Measurements from ENCODE around the gene COL4A2. TPM values are rescaled to one million over a fixed set of nuclear protein-coding genes. Genes with fewer than 3 reads are reported as not detected.

Gene COL4A2
- total and polyA plus RNA-seq, 4 donors = 8.0 to 45.2 (median 40.3) TPM

- no peaks in the 10 kb centered on the region for H3K4me1 ChIP-seq (ENCODE audit: control insufficient read depth in 4 of 4, insufficient read depth in 4 of 4, low read length in 3 of 4)
- TF ChIP-seq NR2F2 (IDR thresholded peaks at IDR 0.05) (no peak), GABPA (IDR thresholded peaks at IDR 0.05 in 1 of 2, conservative IDR thresholded peaks at IDR 0.05 in 1 of 2) (no peak), HNF4A (conservative IDR thresholded peaks at IDR 0.05) (no peak), FOXA2 (IDR thresholded peaks at IDR 0.05) (no peak), EGR1 (IDR thresholded peaks at IDR 0.05; ENCODE audit: low read depth in 2 of 2) (no peak), ATF3 (IDR thresholded peaks at IDR 0.05) (no peak), FOXA1 (IDR thresholded peaks at IDR 0.05) (no peak), JUND (IDR thresholded peaks at IDR 0.05) (no peak), RXRA (IDR thresholded peaks at IDR 0.05) (no peak), TAF1 (conservative IDR thresholded peaks at IDR 0.05) (no peak), RAD21 (IDR thresholded peaks at IDR 0.05) (no peak)
- TF ChIP-seq, protein P1, sequence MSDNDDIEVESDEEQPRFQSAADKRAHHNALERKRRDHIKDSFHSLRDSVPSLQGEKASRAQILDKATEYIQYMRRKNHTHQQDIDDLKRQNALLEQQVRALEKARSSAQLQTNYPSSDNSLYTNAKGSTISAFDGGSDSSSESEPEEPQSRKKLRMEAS (IDR thresholded peaks at IDR 0.05) = no peak
- no peak overlapping the region for H3K4me3 ChIP-seq (ENCODE audit: low read depth in 1 of 3, low read length in 3 of 3)
- H3K9me3 ChIP-seq (ENCODE audit: control insufficient read depth in 4 of 4, low read length in 3 of 4) = no peaks in the 10 kb centered on the region
- H3K9ac ChIP-seq (ENCODE audit: low read depth in 1 of 2, low read length in 2 of 2) = no peak overlapping the region
- no peak overlapping the region for H3K27ac ChIP-seq (ENCODE audit: low read depth in 1 of 2, low read length in 2 of 2)
- DNase-seq (ENCODE audit: low spot score) = no peak
- 78% methylated on average over 12 of the region's 12 CpGs for WGBS
- no peaks in the 10 kb centered on the region for H3K27me3 ChIP-seq (ENCODE audit: control insufficient read depth in 4 of 4, insufficient read depth in 4 of 4, low read length in 3 of 4)
- H3K36me3 ChIP-seq (ENCODE audit: control insufficient read depth in 4 of 4, insufficient read depth in 3 of 4, low read depth in 1 of 4, low read length in 3 of 4) = peaks cover 0 to 2% (median 0%) of the 10 kb centered on the region in 4 donors
Observed at GRCh38 chr13:110333837-110334236, 26.8 kb downstream of the COL4A2 start.

- 85% methylated on average over 8 of the region's 8 CpGs for WGBS
- Histone ChIP-seq H3K27me3 (ENCODE audit: control insufficient read depth in 4 of 4, insufficient read depth in 4 of 4, low read length in 3 of 4) (no peaks in the 10 kb centered on the region), H3K4me3 (ENCODE audit: low read depth in 1 of 3, low read length in 3 of 3) (no peak overlapping the region), H3K27ac (ENCODE audit: low read depth in 1 of 2, low read length in 2 of 2) (no peak overlapping the region), H3K9me3 (ENCODE audit: control insufficient read depth in 4 of 4, low read length in 3 of 4) (no peaks in the 10 kb centered on the region), H3K9ac (ENCODE audit: low read depth in 1 of 2, low read length in 2 of 2) (no peak overlapping the region), H3K36me3 (ENCODE audit: control insufficient read depth in 4 of 4, insufficient read depth in 3 of 4, low read depth in 1 of 4, low read length in 3 of 4) (peaks cover 0 to 2% (median 0%) of the 10 kb centered on the region in 4 donors), H3K4me1 (ENCODE audit: control insufficient read depth in 4 of 4, insufficient read depth in 4 of 4, low read length in 3 of 4) (no peaks in the 10 kb centered on the region)
- TF ChIP-seq RAD21 (IDR thresholded peaks at IDR 0.05) (no peak), SP1 (IDR thresholded peaks at IDR 0.05) (no peak), HNF4A (conservative IDR thresholded peaks at IDR 0.05) (no peak), JUND (IDR thresholded peaks at IDR 0.05) (no peak), GABPA (IDR thresholded peaks at IDR 0.05 in 1 of 2, conservative IDR thresholded peaks at IDR 0.05 in 1 of 2) (no peak), FOXA2 (IDR thresholded peaks at IDR 0.05) (no peak), HNF4G (IDR thresholded peaks at IDR 0.05) (no peak), YY1 (IDR thresholded peaks at IDR 0.05) (no peak), ATF3 (IDR thresholded peaks at IDR 0.05) (no peak), TAF1 (conservative IDR thresholded peaks at IDR 0.05) (no peak), RXRA (IDR thresholded peaks at IDR 0.05) (no peak), ZBTB33 (IDR thresholded peaks at IDR 0.05) (no peak), EGR1 (IDR thresholded peaks at IDR 0.05; ENCODE audit: low read depth in 2 of 2) (no peak), NR2F2 (IDR thresholded peaks at IDR 0.05) (no peak), FOXA1 (IDR thresholded peaks at IDR 0.05) (no peak)
- TF ChIP-seq, protein P2, sequence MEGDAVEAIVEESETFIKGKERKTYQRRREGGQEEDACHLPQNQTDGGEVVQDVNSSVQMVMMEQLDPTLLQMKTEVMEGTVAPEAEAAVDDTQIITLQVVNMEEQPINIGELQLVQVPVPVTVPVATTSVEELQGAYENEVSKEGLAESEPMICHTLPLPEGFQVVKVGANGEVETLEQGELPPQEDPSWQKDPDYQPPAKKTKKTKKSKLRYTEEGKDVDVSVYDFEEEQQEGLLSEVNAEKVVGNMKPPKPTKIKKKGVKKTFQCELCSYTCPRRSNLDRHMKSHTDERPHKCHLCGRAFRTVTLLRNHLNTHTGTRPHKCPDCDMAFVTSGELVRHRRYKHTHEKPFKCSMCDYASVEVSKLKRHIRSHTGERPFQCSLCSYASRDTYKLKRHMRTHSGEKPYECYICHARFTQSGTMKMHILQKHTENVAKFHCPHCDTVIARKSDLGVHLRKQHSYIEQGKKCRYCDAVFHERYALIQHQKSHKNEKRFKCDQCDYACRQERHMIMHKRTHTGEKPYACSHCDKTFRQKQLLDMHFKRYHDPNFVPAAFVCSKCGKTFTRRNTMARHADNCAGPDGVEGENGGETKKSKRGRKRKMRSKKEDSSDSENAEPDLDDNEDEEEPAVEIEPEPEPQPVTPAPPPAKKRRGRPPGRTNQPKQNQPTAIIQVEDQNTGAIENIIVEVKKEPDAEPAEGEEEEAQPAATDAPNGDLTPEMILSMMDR (IDR thresholded peaks at IDR 0.05; ENCODE audit: low read depth, low read length, missing input control) = no peak
- TF ChIP-seq, protein P3, sequence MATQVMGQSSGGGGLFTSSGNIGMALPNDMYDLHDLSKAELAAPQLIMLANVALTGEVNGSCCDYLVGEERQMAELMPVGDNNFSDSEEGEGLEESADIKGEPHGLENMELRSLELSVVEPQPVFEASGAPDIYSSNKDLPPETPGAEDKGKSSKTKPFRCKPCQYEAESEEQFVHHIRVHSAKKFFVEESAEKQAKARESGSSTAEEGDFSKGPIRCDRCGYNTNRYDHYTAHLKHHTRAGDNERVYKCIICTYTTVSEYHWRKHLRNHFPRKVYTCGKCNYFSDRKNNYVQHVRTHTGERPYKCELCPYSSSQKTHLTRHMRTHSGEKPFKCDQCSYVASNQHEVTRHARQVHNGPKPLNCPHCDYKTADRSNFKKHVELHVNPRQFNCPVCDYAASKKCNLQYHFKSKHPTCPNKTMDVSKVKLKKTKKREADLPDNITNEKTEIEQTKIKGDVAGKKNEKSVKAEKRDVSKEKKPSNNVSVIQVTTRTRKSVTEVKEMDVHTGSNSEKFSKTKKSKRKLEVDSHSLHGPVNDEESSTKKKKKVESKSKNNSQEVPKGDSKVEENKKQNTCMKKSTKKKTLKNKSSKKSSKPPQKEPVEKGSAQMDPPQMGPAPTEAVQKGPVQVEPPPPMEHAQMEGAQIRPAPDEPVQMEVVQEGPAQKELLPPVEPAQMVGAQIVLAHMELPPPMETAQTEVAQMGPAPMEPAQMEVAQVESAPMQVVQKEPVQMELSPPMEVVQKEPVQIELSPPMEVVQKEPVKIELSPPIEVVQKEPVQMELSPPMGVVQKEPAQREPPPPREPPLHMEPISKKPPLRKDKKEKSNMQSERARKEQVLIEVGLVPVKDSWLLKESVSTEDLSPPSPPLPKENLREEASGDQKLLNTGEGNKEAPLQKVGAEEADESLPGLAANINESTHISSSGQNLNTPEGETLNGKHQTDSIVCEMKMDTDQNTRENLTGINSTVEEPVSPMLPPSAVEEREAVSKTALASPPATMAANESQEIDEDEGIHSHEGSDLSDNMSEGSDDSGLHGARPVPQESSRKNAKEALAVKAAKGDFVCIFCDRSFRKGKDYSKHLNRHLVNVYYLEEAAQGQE (IDR thresholded peaks at IDR 0.05) = no peak
- TF ChIP-seq, protein P1 (IDR thresholded peaks at IDR 0.05) = no peak
- DNase-seq (ENCODE audit: low spot score) = no peak
Observed at GRCh38 chr13:110334256-110334655, 27.2 kb downstream of the COL4A2 start.

Data from liver (tissue), 9 donors.